Measurements from ENCODE around the gene PRPS1. TPM values are rescaled to one million over a fixed set of nuclear protein-coding genes. Genes with fewer than 3 reads are reported as not detected.
A peak's percentile ranks its signal among the peaks of the same experiment; 100 is the strongest.
"Not testable (repeated sequence)": the region's sequence is repeated elsewhere in the genome, so short reads cannot be mapped to it uniquely, and the experiment has no call there.

Gene PRPS1
- total RNA-seq, 2 donors from 2014 or later, result 51.6 to 62.7 TPM

DNA sequence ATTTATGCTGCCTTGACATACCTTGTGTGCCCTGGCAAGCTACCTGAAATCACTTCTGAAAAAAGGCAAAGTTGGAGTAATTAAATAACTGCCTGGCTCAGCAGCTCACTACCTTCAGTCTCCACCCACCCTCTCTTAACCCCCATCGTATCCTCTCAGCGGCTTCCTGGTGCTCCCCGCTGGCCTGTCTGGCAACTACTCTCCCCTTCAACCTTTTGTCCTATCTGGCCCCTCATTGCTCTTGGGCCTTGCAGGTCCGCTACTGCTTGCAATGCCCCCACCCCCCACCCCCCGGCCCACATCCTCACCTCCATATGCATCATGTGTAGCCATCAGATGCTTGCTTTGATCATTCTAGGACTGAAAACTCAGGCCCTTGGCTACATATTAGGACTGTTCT lies 34.5 kb downstream of the PRPS1 start:
- H3K27me3 Mint-ChIP-seq (ENCODE audit: insufficient read depth), result peaks cover 9% of the 10 kb centered on the region
- peaks cover 11% of the 10 kb centered on the region for H3K4me1 Mint-ChIP-seq
- H3K9ac ChIP-seq (ENCODE audit: extremely low read depth, low read length, poor library complexity, severe bottlenecking), result no peak overlapping the region
- no peak overlapping the region for H3K27ac Mint-ChIP-seq
- no peaks in the 10 kb centered on the region for H3K36me3 ChIP-seq (ENCODE audit: control insufficient read depth, insufficient read depth, low read length)
- H3K36me3 Mint-ChIP-seq (ENCODE audit: low read depth), result no peaks in the 10 kb centered on the region
- H3K9me3 ChIP-seq (ENCODE audit: control insufficient read depth, low read length), result no peaks in the 10 kb centered on the region
- no peak overlapping the region for H3K4me3 Mint-ChIP-seq
- no peaks in the 10 kb centered on the region for H3K4me1 ChIP-seq (ENCODE audit: control insufficient read depth, insufficient read depth, low read length)
- H3K27me3 ChIP-seq (ENCODE audit: control insufficient read depth, insufficient read depth, low read length, poor library complexity, severe bottlenecking), result no peaks in the 10 kb centered on the region
- H3K9me3 Mint-ChIP-seq, result peaks cover 19% of the 10 kb centered on the region
- TF ChIP-seq, protein P1, sequence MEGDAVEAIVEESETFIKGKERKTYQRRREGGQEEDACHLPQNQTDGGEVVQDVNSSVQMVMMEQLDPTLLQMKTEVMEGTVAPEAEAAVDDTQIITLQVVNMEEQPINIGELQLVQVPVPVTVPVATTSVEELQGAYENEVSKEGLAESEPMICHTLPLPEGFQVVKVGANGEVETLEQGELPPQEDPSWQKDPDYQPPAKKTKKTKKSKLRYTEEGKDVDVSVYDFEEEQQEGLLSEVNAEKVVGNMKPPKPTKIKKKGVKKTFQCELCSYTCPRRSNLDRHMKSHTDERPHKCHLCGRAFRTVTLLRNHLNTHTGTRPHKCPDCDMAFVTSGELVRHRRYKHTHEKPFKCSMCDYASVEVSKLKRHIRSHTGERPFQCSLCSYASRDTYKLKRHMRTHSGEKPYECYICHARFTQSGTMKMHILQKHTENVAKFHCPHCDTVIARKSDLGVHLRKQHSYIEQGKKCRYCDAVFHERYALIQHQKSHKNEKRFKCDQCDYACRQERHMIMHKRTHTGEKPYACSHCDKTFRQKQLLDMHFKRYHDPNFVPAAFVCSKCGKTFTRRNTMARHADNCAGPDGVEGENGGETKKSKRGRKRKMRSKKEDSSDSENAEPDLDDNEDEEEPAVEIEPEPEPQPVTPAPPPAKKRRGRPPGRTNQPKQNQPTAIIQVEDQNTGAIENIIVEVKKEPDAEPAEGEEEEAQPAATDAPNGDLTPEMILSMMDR (conservative IDR thresholded peaks at IDR 0.05), result no peak
- H3K27ac ChIP-seq (ENCODE audit: low read depth, low read length), result no peak overlapping the region
- WGBS, 2 experiments (ENCODE audit: insufficient coverage in 1 of 2, insufficient read length in 1 of 2), result 30% methylated on average over 4 of the region's 5 CpGs; no CpG with 5 or more reads in 1 of the 2 experiments
- peak; percentile 83 for DNase-seq
- H3K4me3 ChIP-seq (ENCODE audit: low read length), result no peak overlapping the region

DNA sequence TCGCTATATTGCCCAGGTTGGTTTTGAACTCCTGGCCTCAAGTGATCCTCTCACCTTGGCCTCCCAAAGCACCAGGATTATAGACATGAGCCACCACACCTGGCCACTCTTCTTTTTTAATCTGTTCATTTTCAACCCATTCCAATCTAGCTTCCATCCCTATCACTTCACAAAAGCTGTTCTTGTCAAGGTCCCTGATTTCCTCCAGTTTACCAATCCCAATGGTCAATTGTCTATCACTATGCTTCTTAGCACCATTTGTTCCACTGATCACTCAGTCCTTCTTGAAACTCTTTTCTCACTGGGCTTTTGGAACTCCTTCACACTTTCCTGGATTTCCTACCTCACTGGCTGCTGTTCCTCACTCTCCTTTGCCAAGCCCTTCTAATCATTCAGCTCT lies 38.6 kb downstream of the PRPS1 start:
- DNase-seq, result no peak
- Histone ChIP-seq H3K9ac (ENCODE audit: extremely low read depth, low read length, poor library complexity, severe bottlenecking) (no peak overlapping the region), H3K4me1 (ENCODE audit: control insufficient read depth, insufficient read depth, low read length) (no peaks in the 10 kb centered on the region), H3K4me3 (ENCODE audit: low read length) (no peak overlapping the region), H3K36me3 (ENCODE audit: control insufficient read depth, insufficient read depth, low read length) (no peaks in the 10 kb centered on the region), H3K27ac (ENCODE audit: low read depth, low read length) (no peak overlapping the region), H3K9me3 (ENCODE audit: control insufficient read depth, low read length) (no peaks in the 10 kb centered on the region), H3K27me3 (ENCODE audit: control insufficient read depth, insufficient read depth, low read length, poor library complexity, severe bottlenecking) (no peaks in the 10 kb centered on the region)
- H3K36me3 Mint-ChIP-seq (ENCODE audit: low read depth), result no peaks in the 10 kb centered on the region
- peaks cover 20% of the 10 kb centered on the region for H3K9me3 Mint-ChIP-seq
- H3K4me1 Mint-ChIP-seq, result peaks cover 19% of the 10 kb centered on the region
- WGBS, 2 experiments (ENCODE audit: insufficient coverage in 1 of 2, insufficient read length in 1 of 2), result no CpG with 5 or more reads among the region's 1 CpG
- no peak overlapping the region for H3K27ac Mint-ChIP-seq
- H3K27me3 Mint-ChIP-seq (ENCODE audit: insufficient read depth), result peaks cover 10% of the 10 kb centered on the region
- no peak overlapping the region for H3K4me3 Mint-ChIP-seq
- TF ChIP-seq, protein P1 (conservative IDR thresholded peaks at IDR 0.05), result no peak

DNA sequence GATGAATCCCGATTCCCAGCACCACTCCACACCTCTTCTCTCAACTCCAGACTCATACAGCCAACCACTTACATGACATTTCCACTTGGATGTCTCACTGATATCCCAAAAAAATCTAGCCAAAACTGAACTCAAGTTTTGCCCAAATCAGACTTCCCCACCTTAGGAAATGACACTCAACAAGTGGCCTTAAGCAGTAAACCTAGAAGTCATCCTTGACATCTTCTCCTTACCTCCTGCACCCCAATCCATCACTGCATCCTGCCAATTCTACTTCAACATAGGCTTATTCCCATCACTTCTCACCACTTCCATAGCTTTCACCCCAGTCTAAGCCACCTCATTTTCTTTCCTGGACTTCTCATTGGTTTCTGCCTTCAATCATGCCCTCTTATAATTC lies 39.1 kb downstream of the PRPS1 start:
- H3K4me1 Mint-ChIP-seq, result peaks cover 16% of the 10 kb centered on the region
- Histone ChIP-seq H3K4me3 (ENCODE audit: low read length) (no peak overlapping the region), H3K27ac (ENCODE audit: low read depth, low read length) (no peak overlapping the region), H3K4me1 (ENCODE audit: control insufficient read depth, insufficient read depth, low read length) (no peaks in the 10 kb centered on the region), H3K27me3 (ENCODE audit: control insufficient read depth, insufficient read depth, low read length, poor library complexity, severe bottlenecking) (no peaks in the 10 kb centered on the region), H3K36me3 (ENCODE audit: control insufficient read depth, insufficient read depth, low read length) (no peaks in the 10 kb centered on the region), H3K9me3 (ENCODE audit: control insufficient read depth, low read length) (no peaks in the 10 kb centered on the region), H3K9ac (ENCODE audit: extremely low read depth, low read length, poor library complexity, severe bottlenecking) (no peak overlapping the region)
- H3K36me3 Mint-ChIP-seq (ENCODE audit: low read depth), result no peaks in the 10 kb centered on the region
- DNase-seq, result peak; percentile 22
- TF ChIP-seq, protein P1 (conservative IDR thresholded peaks at IDR 0.05), result no peak
- no peak overlapping the region for H3K4me3 Mint-ChIP-seq
- peaks cover 10% of the 10 kb centered on the region for H3K27me3 Mint-ChIP-seq (ENCODE audit: insufficient read depth)
- H3K9me3 Mint-ChIP-seq, result peaks cover 20% of the 10 kb centered on the region
- H3K27ac Mint-ChIP-seq, result no peak overlapping the region
- WGBS, 2 experiments (ENCODE audit: insufficient coverage in 1 of 2, insufficient read length in 1 of 2), result 96% methylated on average over 1 of the region's 1 CpG; no CpG with 5 or more reads in 1 of the 2 experiments

DNA sequence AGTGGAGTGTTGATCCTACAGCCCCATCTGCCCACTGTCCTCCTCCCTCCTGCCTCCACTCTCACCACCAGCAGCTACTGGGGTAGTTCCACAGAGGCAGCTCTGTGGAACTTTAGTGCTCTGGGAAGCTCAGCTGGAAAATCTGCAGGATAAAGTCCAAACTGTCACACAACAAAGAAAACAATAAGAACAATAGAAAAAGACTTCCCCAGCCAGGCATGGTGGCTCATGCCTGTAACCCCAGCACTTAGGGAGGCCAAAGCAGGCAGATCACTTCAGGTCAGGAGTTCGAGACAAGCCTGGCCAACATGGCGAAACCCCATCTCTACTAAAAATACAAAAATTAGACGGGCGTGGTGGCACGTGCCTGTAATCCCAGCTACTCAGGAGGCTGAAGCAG lies 40.4 kb downstream of the PRPS1 start:
- H3K4me1 ChIP-seq (ENCODE audit: control insufficient read depth, insufficient read depth, low read length); H3K36me3 Mint-ChIP-seq (ENCODE audit: low read depth); H3K4me3 ChIP-seq (ENCODE audit: low read length); H3K27me3 ChIP-seq (ENCODE audit: control insufficient read depth, insufficient read depth, low read length, poor library complexity, severe bottlenecking); H3K27me3 Mint-ChIP-seq (ENCODE audit: insufficient read depth); H3K9me3 ChIP-seq (ENCODE audit: control insufficient read depth, low read length); H3K4me3 Mint-ChIP-seq; H3K27ac ChIP-seq (ENCODE audit: low read depth, low read length); H3K36me3 ChIP-seq (ENCODE audit: control insufficient read depth, insufficient read depth, low read length); H3K27ac Mint-ChIP-seq; H3K9ac ChIP-seq (ENCODE audit: extremely low read depth, low read length, poor library complexity, severe bottlenecking): not testable (repeated sequence)
- Mint-ChIP-seq H3K9me3 (peaks cover 21% of the 10 kb centered on the region), H3K4me1 (peaks cover 14% of the 10 kb centered on the region)
- peak; percentile 40 for DNase-seq
- WGBS, 2 experiments (ENCODE audit: insufficient coverage in 1 of 2, insufficient read length in 1 of 2), result 87 to 95% methylated on average over 3 to 5 of the region's 5 CpGs
